HG03135 (cell line): Measurements from ENCODE around the gene LIPC.

Experiments used
- ATAC-seq: cut with Tn5 transposase; IDR thresholded peaks from one replicate; pipeline ENCODE4 v1.9.1; 2021; ENCODE audit warnings: mild to moderate bottlenecking, moderate library complexity; ENCODE audit not compliant: unreplicated experiment

The LIPC gene

GRCh38 chr15:58431221-58432149 is at the start of gene LIPC:
Gene LIPC, plus strand, starts transcription at chr15:58431991. Its CDS starts 42 bp downstream, at chr15:58432033.
- no peak for ATAC-seq

GRCh38 chr15:58383876-58384275 is 47.9 kb upstream of the LIPC start:
- no peak for ATAC-seq

- ATAC-seq, result no peak
These were observed 47.1 kb upstream of the LIPC start for GRCh38 chr15:58384667-58385066.

- no peak for ATAC-seq
These were observed 45.7 kb upstream of the LIPC start for GRCh38 chr15:58386081-58386480.

- no peak for ATAC-seq
These were observed 45.1 kb upstream of the LIPC start for GRCh38 chr15:58386641-58387040.

- ATAC-seq, result no peak
These were observed 44.7 kb upstream of the LIPC start for GRCh38 chr15:58387130-58387529.

GRCh38 chr15:58388211-58388610 is 43.6 kb upstream of the LIPC start:
- no peak for ATAC-seq

GRCh38 chr15:58390118-58390517 is 41.7 kb upstream of the LIPC start:
- ATAC-seq, result no peak

- no peak for ATAC-seq
These were observed 41.1 kb upstream of the LIPC start for GRCh38 chr15:58390655-58391054.

GRCh38 chr15:58391088-58391487 is 40.7 kb upstream of the LIPC start:
- no peak for ATAC-seq

- no peak for ATAC-seq
These were observed 39.6 kb upstream of the LIPC start for GRCh38 chr15:58392141-58392540.

- ATAC-seq, result no peak
These were observed 39.1 kb upstream of the LIPC start for GRCh38 chr15:58392611-58393161.

- ATAC-seq, result no peak
These were observed 38.5 kb upstream of the LIPC start for GRCh38 chr15:58393241-58393662.

- ATAC-seq, result no peak
These were observed 35.6 kb upstream of the LIPC start for GRCh38 chr15:58396181-58396580.

GRCh38 chr15:58398071-58398470 is 33.7 kb upstream of the LIPC start:
- ATAC-seq, result no peak

- ATAC-seq, result no peak
These were observed 33.1 kb upstream of the LIPC start for GRCh38 chr15:58398643-58399042.

GRCh38 chr15:58399739-58400138 is 32.1 kb upstream of the LIPC start:
- no peak for ATAC-seq

GRCh38 chr15:58401276-58401675 is 30.5 kb upstream of the LIPC start:
- no peak for ATAC-seq

- no peak for ATAC-seq
These were observed 29.7 kb upstream of the LIPC start for GRCh38 chr15:58401991-58402649.

- no peak for ATAC-seq
These were observed 28.2 kb upstream of the LIPC start for GRCh38 chr15:58403581-58403980.

GRCh38 chr15:58404020-58404419 is 27.8 kb upstream of the LIPC start:
- no peak for ATAC-seq

GRCh38 chr15:58404722-58405121 is 27.1 kb upstream of the LIPC start:
- no peak for ATAC-seq
